ENCODE data around the gene UBTD2. TPM values are rescaled to one million over a fixed set of nuclear protein-coding genes. Genes with fewer than 3 reads are reported as not detected.

The UBTD2 gene
- total RNA-seq, 1 experiment from 2014 or later = 22.7 TPM

DNA sequence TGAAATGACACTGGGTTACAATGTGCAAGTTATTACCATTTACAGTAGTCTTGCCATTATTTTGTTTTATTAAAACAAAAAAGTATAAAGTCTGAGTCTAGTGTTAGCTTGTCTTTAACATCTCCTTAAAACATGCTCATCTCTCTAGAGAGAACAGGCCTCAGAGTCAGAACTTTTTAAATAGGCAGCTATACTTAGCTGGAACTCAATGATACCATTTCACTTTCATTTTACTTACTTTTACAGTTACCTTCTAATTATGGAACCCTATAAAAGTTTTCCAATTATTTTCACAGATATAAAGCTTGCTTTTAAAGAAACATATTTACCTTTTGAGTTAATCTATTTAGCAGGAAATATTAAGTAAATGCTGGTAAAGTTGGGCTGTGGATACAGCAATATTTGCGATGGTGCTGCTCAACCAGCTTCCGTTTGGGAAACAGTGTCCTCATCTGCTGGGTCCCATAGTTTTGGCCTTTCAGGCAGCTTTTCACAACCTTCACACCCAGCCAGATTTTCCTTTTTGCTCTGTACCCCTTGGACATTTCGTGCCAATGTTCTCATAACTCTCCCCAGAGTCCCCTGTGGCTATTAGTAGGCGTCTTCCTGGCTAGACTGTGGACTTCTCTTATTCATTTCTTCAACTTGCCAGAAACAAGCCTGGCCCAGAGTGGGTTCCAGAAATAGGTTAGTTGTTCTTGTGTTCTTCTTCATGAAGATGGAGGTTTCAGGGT, 36.3 kb upstream of the UBTD2 start:
- DNase-seq (ENCODE audit: low spot score) = no peak
- CTCF ChIA-PET = interaction anchor here (1.1 kb wide), 2 partner anchors 17 to 131 kb away, joined by 3 read pairs; no protein-coding TSS in a partner anchor

GRCh38 chr5:172315587-172316493, 32.3 kb upstream of the UBTD2 start:
- Mint-ChIP-seq H3K27me3 (ENCODE audit: low read depth) (no peaks in the 10 kb centered on the region; the same call in 1 of the 2 replicates), H3K9me3 (no peaks in the 10 kb centered on the region), H3K4me1 (no peaks in the 10 kb centered on the region), H3K27ac (no peak overlapping the region), H3K36me3 (no peaks in the 10 kb centered on the region), H3K4me3 (no peak overlapping the region)
- ChIA-PET POLR2A (no interaction called here), CTCF (no interaction called here)
- no peak for DNase-seq (ENCODE audit: low spot score)
- no peak for ATAC-seq
- TF ChIP-seq, protein P1, sequence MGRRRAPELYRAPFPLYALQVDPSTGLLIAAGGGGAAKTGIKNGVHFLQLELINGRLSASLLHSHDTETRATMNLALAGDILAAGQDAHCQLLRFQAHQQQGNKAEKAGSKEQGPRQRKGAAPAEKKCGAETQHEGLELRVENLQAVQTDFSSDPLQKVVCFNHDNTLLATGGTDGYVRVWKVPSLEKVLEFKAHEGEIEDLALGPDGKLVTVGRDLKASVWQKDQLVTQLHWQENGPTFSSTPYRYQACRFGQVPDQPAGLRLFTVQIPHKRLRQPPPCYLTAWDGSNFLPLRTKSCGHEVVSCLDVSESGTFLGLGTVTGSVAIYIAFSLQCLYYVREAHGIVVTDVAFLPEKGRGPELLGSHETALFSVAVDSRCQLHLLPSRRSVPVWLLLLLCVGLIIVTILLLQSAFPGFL (CRISPR knock-in tag; IDR thresholded peaks at IDR 0.05; ENCODE audit: borderline replicate concordance) = no peak
- TF ChIP-seq MYBL2 (CRISPR knock-in tag; IDR thresholded peaks at IDR 0.05) = no peak
- TF ChIP-seq CBFB (CRISPR knock-in tag; IDR thresholded peaks at IDR 0.05; ENCODE audit: low read depth) = no peak
- TF ChIP-seq JUN (CRISPR knock-in tag; IDR thresholded peaks at IDR 0.05) = no peak
- TF ChIP-seq SOX15 (CRISPR knock-in tag; IDR thresholded peaks at IDR 0.05) = no peak
- no peak for TF ChIP-seq NR3C1 (CRISPR knock-in tag; conservative IDR thresholded peaks at IDR 0.05; ENCODE audit: low read depth)
- TF ChIP-seq KAT7 (CRISPR knock-in tag; IDR thresholded peaks at IDR 0.05; ENCODE audit: borderline replicate concordance) = no peak
- no peak for TF ChIP-seq MXD4 (CRISPR knock-in tag; IDR thresholded peaks at IDR 0.05; ENCODE audit: borderline replicate concordance)
- TF ChIP-seq FOXP1 (CRISPR knock-in tag; IDR thresholded peaks at IDR 0.05; ENCODE audit: borderline replicate concordance) = no peak
- no peak for TF ChIP-seq ZNF263 (CRISPR knock-in tag; IDR thresholded peaks at IDR 0.05; ENCODE audit: low read depth)
- TF ChIP-seq, protein P2, sequence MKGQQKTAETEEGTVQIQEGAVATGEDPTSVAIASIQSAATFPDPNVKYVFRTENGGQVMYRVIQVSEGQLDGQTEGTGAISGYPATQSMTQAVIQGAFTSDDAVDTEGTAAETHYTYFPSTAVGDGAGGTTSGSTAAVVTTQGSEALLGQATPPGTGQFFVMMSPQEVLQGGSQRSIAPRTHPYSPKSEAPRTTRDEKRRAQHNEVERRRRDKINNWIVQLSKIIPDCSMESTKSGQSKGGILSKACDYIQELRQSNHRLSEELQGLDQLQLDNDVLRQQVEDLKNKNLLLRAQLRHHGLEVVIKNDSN (CRISPR knock-in tag; IDR thresholded peaks at IDR 0.05) = no peak
- TF ChIP-seq ZNF416 (CRISPR knock-in tag; IDR thresholded peaks at IDR 0.05) = no peak

More for the DNA sequence above, 36.3 kb upstream of the UBTD2 start:
- Mint-ChIP-seq H3K4me1 (no peaks in the 10 kb centered on the region), H3K27me3 (ENCODE audit: low read depth) (no peaks in the 10 kb centered on the region; the same call in 1 of the 2 replicates), H3K27ac (no peak overlapping the region), H3K9me3 (peaks cover 5% of the 10 kb centered on the region; the same call in 1 of the 2 replicates), H3K4me3 (no peak overlapping the region), H3K36me3 (no peaks in the 10 kb centered on the region)
- ATAC-seq = no peak
- POLR2A ChIA-PET = no interaction called here
- TF ChIP-seq, protein P3, sequence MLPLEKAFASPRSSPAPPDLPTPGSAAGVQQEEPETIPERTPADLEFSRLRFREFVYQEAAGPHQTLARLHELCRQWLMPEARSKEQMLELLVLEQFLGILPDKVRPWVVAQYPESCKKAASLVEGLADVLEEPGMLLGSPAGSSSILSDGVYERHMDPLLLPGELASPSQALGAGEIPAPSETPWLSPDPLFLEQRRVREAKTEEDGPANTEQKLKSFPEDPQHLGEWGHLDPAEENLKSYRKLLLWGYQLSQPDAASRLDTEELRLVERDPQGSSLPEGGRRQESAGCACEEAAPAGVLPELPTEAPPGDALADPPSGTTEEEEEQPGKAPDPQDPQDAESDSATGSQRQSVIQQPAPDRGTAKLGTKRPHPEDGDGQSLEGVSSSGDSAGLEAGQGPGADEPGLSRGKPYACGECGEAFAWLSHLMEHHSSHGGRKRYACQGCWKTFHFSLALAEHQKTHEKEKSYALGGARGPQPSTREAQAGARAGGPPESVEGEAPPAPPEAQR (CRISPR knock-in tag; IDR thresholded peaks at IDR 0.05) = no peak
- TF ChIP-seq ZNF416 (CRISPR knock-in tag; IDR thresholded peaks at IDR 0.05) (no peak), TP53 (CRISPR knock-in tag; IDR thresholded peaks at IDR 0.05) (no peak), ZNF263 (CRISPR knock-in tag; IDR thresholded peaks at IDR 0.05; ENCODE audit: low read depth) (no peak), ZNF121 (CRISPR knock-in tag; IDR thresholded peaks at IDR 0.05) (no peak), MXD4 (CRISPR knock-in tag; IDR thresholded peaks at IDR 0.05; ENCODE audit: borderline replicate concordance) (no peak), GABPB1 (CRISPR knock-in tag; IDR thresholded peaks at IDR 0.05) (no peak), E2F1 (CRISPR knock-in tag; IDR thresholded peaks at IDR 0.05) (no peak), TCF7 (CRISPR knock-in tag; IDR thresholded peaks at IDR 0.05; ENCODE audit: low read depth) (no peak)
- TF ChIP-seq, protein P4, sequence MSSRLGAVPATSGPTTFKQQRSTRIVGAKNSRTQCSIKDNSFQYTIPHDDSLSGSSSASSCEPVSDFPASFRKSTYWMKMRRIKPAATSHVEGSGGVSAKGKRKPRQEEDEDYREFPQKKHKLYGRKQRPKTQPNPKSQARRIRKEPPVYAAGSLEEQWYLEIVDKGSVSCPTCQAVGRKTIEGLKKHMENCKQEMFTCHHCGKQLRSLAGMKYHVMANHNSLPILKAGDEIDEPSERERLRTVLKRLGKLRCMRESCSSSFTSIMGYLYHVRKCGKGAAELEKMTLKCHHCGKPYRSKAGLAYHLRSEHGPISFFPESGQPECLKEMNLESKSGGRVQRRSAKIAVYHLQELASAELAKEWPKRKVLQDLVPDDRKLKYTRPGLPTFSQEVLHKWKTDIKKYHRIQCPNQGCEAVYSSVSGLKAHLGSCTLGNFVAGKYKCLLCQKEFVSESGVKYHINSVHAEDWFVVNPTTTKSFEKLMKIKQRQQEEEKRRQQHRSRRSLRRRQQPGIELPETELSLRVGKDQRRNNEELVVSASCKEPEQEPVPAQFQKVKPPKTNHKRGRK (CRISPR knock-in tag; IDR thresholded peaks at IDR 0.05; ENCODE audit: borderline replicate concordance) = no peak
- TF ChIP-seq, protein P5, sequence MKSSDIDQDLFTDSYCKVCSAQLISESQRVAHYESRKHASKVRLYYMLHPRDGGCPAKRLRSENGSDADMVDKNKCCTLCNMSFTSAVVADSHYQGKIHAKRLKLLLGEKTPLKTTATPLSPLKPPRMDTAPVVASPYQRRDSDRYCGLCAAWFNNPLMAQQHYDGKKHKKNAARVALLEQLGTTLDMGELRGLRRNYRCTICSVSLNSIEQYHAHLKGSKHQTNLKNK (CRISPR knock-in tag; IDR thresholded peaks at IDR 0.05) = no peak
- TF ChIP-seq, protein P1 (CRISPR knock-in tag; IDR thresholded peaks at IDR 0.05; ENCODE audit: borderline replicate concordance) = no peak

Measured in WTC11 (cell line).